Activated B cell treated with CpG ODN at 0.5 μM for 24 hours (primary cell): ENCODE data around the gene DIAPH3. TPM values are rescaled to one million over a fixed set of nuclear protein-coding genes. Genes with fewer than 3 reads are reported as not detected.
"Not testable (repeated sequence)": the region's sequence is repeated elsewhere in the genome, so short reads cannot be mapped to it uniquely, and the experiment has no call there.

Experiments used
- ATAC-seq: fragments of 200-7000 bp; cut with Tn5 transposase; one replicate; pipeline ENCODE4 v1.10.0; 2021; ENCODE audit warnings: low read depth, mild to moderate bottlenecking, moderate library complexity
- CTCF ChIA-PET: fragments of 350-600 bp; sonication (Branson Sonifier 250); formaldehyde crosslinking; loops from one replicate; lab custom pipeline; 2021; ENCODE audit warnings: antibody characterized with exemption; lab: Charles Lee
- POLR2A ChIA-PET: fragments of 350-600 bp; sonication (Branson Sonifier 250); formaldehyde crosslinking; loops from one replicate; lab custom pipeline; 2021; ENCODE audit warnings: antibody characterized with exemption; lab: Charles Lee
- DNase-seq: peaks from one replicate; pipeline ENCODE4 v3.0.0; 2022
- H3K27ac Mint-ChIP-seq: one replicate; pipeline ENCODE4 v1.8.0; 2020; ENCODE audit warnings: mixed read lengths
- H3K27me3 Mint-ChIP-seq: one replicate; pipeline ENCODE4 v1.8.0; 2021; ENCODE audit warnings: mixed read lengths
- H3K36me3 Mint-ChIP-seq: one replicate; pipeline ENCODE4 v1.8.0; 2021; ENCODE audit warnings: low read depth, mixed read lengths
- H3K4me1 Mint-ChIP-seq: one replicate; pipeline ENCODE4 v1.8.0; 2021; ENCODE audit warnings: mixed read lengths
- H3K4me3 Mint-ChIP-seq: one replicate; pipeline ENCODE4 v1.8.0; 2020; ENCODE audit warnings: mild to moderate bottlenecking, mixed read lengths
- H3K9me3 Mint-ChIP-seq: one replicate; pipeline ENCODE4 v1.8.0; 2020; ENCODE audit warnings: mixed read lengths
- CTCF ChIP-seq: fragments of 200-600 bp; IDR thresholded peaks from one replicate; pipeline ENCODE4 v1.8.0; 2022; ENCODE audit warnings: antibody characterized with exemption, mild to moderate bottlenecking
- intact Hi-C: fragments of 100-400 bp; cut with micrococcal nuclease; formaldehyde crosslinking; loops from one replicate; pipeline ENCODE4 v1.15.1; 2024
- total RNA-seq: library from RNA; stranded (reverse); gene quantifications from 2 replicates; pipeline ENCODE4 v1.2.3, GENCODE V29; 2022

Gene DIAPH3
- total RNA-seq, 1 donor from 2014 or later, result 0.38 TPM

GRCh38 chr13:60062502-60062901 is 101.2 kb downstream of the DIAPH3 start:
- no peaks in the 10 kb centered on the region for H3K36me3 Mint-ChIP-seq
- H3K27ac Mint-ChIP-seq, result no peak overlapping the region
- ATAC-seq, result no peak
- ChIA-PET CTCF (no interaction called here), POLR2A (no interaction called here)
- no peak for TF ChIP-seq CTCF
- no peaks in the 10 kb centered on the region for H3K4me1 Mint-ChIP-seq
- H3K9me3 Mint-ChIP-seq, result peaks cover 2% of the 10 kb centered on the region
- intact Hi-C loops, result no loop called here
- H3K27me3 Mint-ChIP-seq, result no peaks in the 10 kb centered on the region
- H3K4me3 Mint-ChIP-seq, result no peak overlapping the region
- no peak for DNase-seq

- no peak for TF ChIP-seq CTCF
- ATAC-seq (no peak), DNase-seq (no peak)
- no peaks in the 10 kb centered on the region for H3K4me1 Mint-ChIP-seq
- H3K4me3 Mint-ChIP-seq, result no peak overlapping the region
- H3K9me3 Mint-ChIP-seq, result peaks cover 2% of the 10 kb centered on the region
- H3K27ac Mint-ChIP-seq, result no peak overlapping the region
- H3K36me3 Mint-ChIP-seq, result no peaks in the 10 kb centered on the region
- ChIA-PET CTCF (no interaction called here), POLR2A (no interaction called here)
- no peaks in the 10 kb centered on the region for H3K27me3 Mint-ChIP-seq
- intact Hi-C loops, result no loop called here
Observed at GRCh38 chr13:60061737-60062136, 102.0 kb downstream of the DIAPH3 start.

GRCh38 chr13:60051754-60052285 is 111.9 kb downstream of the DIAPH3 start:
- ChIA-PET POLR2A (no interaction called here), CTCF (no interaction called here)
- no peak overlapping the region for H3K4me3 Mint-ChIP-seq
- ATAC-seq (no peak), DNase-seq (no peak)
- H3K27me3 Mint-ChIP-seq, result no peaks in the 10 kb centered on the region
- intact Hi-C loops, result no loop called here
- no peaks in the 10 kb centered on the region for H3K36me3 Mint-ChIP-seq
- H3K4me1 Mint-ChIP-seq, result no peaks in the 10 kb centered on the region
- no peak overlapping the region for H3K27ac Mint-ChIP-seq
- no peaks in the 10 kb centered on the region for H3K9me3 Mint-ChIP-seq
- no peak for TF ChIP-seq CTCF

- H3K4me3 Mint-ChIP-seq, intact Hi-C loops, H3K27ac Mint-ChIP-seq, H3K27me3 Mint-ChIP-seq, DNase-seq, POLR2A ChIA-PET, H3K9me3 Mint-ChIP-seq, H3K36me3 Mint-ChIP-seq, CTCF ChIA-PET, ATAC-seq, H3K4me1 Mint-ChIP-seq: not testable (repeated sequence)
Observed at GRCh38 chr13:60048353-60048752, 115.4 kb downstream of the DIAPH3 start.

GRCh38 chr13:60047918-60048317 is 115.8 kb downstream of the DIAPH3 start:
- Mint-ChIP-seq H3K27ac (no peak overlapping the region), H3K27me3 (no peaks in the 10 kb centered on the region), H3K4me3 (no peak overlapping the region), H3K36me3 (no peaks in the 10 kb centered on the region), H3K9me3 (no peaks in the 10 kb centered on the region), H3K4me1 (no peaks in the 10 kb centered on the region)
- intact Hi-C loops, result no loop called here
- POLR2A ChIA-PET, result no interaction called here
- no peak for ATAC-seq
- no peak for TF ChIP-seq CTCF
- DNase-seq, result no peak
- CTCF ChIA-PET, result no interaction called here

GRCh38 chr13:60044321-60044720 is 119.4 kb downstream of the DIAPH3 start:
- TF ChIP-seq CTCF, result no peak
- ChIA-PET POLR2A (no interaction called here), CTCF (no interaction called here)

More at GRCh38 chr13:60044321-60044720, 119.4 kb downstream of the DIAPH3 start:
- intact Hi-C loops, result no loop called here
- Mint-ChIP-seq H3K36me3 (no peaks in the 10 kb centered on the region), H3K9me3 (no peaks in the 10 kb centered on the region), H3K27ac (no peak overlapping the region), H3K4me3 (no peak overlapping the region), H3K4me1 (no peaks in the 10 kb centered on the region), H3K27me3 (no peaks in the 10 kb centered on the region)
- no peak for DNase-seq
- ATAC-seq, result no peak
